Measurements from ENCODE around the gene WIPF2.

WIPF2 gene

DNA sequence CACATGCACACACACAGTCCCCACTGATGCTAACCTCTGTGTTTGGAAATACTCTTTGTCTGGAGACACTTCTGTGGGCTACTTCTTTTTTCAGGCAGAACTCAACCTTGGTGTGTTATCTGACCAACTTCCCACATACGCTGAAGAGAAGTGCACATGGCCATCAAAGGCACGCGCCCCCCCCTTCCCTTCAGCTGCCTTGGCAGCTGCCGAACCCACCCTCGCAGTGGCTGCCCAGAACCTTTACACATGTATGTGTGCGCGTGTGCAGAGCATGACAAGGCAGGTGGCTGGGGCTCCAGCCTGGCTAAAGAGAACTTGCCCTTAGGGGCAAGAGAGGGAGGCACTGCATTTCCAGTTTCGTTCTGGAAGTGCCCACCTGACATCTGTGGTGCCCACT is 37.9 kb upstream of the WIPF2 start:
- TF ChIP-seq, protein P1, sequence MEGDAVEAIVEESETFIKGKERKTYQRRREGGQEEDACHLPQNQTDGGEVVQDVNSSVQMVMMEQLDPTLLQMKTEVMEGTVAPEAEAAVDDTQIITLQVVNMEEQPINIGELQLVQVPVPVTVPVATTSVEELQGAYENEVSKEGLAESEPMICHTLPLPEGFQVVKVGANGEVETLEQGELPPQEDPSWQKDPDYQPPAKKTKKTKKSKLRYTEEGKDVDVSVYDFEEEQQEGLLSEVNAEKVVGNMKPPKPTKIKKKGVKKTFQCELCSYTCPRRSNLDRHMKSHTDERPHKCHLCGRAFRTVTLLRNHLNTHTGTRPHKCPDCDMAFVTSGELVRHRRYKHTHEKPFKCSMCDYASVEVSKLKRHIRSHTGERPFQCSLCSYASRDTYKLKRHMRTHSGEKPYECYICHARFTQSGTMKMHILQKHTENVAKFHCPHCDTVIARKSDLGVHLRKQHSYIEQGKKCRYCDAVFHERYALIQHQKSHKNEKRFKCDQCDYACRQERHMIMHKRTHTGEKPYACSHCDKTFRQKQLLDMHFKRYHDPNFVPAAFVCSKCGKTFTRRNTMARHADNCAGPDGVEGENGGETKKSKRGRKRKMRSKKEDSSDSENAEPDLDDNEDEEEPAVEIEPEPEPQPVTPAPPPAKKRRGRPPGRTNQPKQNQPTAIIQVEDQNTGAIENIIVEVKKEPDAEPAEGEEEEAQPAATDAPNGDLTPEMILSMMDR (conservative IDR thresholded peaks at IDR 0.05) = no peak
- no peak overlapping the region for H3K27ac ChIP-seq

DNA sequence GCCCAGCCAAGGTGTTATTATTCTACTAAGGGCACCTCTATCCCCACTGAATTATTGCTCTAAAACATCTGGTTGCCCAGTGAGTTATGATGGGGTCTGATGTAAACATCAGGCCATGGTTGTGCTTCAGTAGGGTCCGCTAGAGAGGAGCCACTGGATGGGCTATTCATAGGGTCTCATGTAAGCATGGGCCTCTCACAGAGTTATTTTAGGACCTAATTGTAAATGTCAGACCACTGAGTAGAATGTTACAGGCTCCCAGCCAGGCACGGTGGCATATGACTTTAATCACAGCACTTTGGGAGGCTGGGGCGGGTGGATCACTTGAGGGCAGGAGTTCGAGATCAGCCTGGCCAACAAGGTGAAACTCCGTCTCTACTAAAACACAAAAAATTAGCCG is 36.5 kb upstream of the WIPF2 start:
- TF ChIP-seq, protein P1 (conservative IDR thresholded peaks at IDR 0.05) = no peak
- H3K27ac ChIP-seq = no peak overlapping the region

DNA sequence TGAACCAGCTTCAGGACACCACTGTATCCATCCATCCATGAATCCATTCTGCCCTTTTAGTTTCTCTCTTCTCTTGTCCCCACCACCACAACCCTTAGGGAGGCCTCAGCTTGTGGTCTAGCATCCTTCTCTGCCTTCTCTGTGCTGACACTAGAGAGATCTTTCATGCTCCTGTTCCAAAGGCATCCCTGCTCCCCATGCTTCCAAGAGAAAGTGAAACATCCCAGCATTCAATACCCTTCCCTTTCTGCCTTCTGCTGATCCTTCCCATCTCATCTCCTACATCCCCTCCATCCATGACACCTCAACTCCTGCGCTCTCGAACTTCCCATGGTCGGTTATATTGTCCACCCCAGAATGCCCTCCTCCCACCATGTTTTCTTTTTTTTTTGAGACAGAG is 31.9 kb upstream of the WIPF2 start:
- no peak overlapping the region for H3K27ac ChIP-seq
- TF ChIP-seq, protein P1 (conservative IDR thresholded peaks at IDR 0.05) = no peak

DNA sequence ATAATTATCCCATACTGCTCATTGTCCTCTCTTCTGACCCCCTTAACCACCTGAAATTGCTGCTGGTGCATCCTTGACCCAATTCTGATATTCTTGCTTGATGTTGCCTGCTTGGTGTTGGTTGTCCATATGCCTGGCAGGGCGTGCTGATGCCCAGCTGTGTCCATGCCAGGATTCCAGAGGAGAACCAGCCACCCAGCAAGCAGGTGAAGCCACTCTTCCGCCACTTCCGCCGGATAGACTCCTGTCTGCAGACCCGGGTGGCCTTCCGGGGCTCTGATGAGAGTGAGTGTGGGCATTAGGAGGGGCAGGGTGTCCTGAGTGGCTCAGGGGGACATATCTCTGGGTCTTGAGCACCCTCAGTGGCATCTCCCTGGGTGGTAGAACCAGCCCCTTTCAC is 30.4 kb upstream of the WIPF2 start:
- H3K27ac ChIP-seq = no peak overlapping the region
- TF ChIP-seq, protein P1 (conservative IDR thresholded peaks at IDR 0.05) = no peak

DNA sequence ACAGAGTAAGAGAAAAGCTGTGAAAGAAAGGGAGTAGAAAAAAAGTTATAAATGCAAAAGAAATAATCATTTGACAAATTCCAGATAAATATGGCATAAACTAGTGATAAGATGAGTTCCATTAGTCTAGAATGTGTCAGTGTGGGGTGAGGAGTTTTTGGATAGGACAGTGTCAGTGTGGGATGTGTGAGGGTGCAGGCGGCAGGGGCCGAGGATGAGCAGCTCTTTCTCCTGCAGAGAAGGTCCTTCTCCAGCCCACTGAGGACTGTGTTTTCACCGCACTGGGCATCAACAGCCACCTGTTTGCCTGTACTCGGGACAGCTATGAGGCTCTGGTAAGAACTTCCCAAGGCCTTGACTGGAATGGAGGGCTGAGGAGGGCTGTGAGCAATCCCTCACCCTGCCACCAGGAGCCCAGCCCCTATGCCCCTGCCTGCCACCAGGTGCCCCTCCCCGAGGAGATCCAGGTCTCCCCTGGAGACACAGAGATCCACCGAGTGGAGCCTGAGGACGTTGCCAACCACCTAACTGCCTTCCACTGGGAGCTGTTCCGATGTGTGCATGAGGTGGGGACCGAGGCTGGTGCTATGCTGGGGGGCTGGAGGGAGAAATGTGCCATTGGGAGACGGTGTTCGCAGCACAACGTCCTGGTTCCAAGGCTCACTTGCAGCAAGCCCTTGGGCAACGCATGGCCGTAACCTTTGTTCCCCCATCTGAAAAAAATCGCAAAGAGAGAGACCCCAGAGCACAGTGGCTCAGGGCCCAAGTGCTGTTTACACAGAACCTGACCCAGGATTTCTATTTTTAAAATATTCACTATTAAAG is 28.7 kb upstream of the WIPF2 start:
- H3K27ac ChIP-seq = peak overlapping the region; percentile 62
- TF ChIP-seq, protein P1 (conservative IDR thresholded peaks at IDR 0.05) = peak; percentile 67; the same call in 1 of the 2 replicates

DNA sequence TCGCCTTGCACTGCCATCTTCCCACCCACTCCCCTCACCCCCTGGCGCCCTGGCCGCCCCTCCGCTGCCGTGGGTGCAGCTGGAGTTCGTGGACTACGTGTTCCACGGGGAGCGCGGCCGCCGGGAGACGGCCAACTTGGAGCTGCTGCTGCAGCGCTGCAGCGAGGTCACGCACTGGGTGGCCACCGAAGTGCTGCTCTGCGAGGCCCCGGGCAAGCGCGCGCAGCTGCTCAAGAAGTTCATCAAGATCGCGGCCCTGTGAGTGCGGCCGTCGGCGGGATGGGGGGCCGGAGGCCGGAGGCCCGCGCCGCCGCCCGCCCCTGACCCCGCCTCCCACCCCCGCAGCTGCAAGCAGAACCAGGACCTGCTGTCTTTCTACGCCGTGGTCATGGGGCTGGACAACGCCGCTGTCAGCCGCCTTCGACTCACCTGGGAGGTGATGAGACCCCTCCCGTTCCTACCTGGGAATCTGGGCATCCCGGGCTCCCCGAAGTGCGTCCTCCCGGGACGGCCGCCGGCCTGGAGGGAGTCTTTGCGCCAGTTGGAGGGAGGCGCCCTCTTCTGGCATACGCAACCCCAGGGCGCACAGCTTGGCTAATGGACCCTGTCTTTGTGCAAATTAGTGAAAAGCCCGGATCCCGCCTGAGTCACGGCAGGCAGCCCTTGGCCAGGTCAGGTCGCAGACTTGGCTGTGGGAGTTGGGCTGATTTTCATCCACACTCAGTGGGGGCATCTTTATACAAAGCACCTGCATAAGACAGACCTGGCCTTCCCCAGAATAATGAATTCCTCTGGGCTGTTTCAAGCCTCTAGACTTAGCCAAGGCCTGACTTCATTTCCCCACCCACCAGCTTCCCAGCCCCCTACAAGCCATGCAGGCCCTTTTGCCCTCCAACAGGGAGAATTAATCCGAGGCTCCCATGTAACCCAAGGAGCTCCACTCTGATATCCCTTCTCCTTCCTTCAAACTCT is 27.6 kb upstream of the WIPF2 start:
- H3K27ac ChIP-seq = peak overlapping the region; percentile 62
- TF ChIP-seq, protein P1 (conservative IDR thresholded peaks at IDR 0.05) = peak; percentile 87

DNA sequence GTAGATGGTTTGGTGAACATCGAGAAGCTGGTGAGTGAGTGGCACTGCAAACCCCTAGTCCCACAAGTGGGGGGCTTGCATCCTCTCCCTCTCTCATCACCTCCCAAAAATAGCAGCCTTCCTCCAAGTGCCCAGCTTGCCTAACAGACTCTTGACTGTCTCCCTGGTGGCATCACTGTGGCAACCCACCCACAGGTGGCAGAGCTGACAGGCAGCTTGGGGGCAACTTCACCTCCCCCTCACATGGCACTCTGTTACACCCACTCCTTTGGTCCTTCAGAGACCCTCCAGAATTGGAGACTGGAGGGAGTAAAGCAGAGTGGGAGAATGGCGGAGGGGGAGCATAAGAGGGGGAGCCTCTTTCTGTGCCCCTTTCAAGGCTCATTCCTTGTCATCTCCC is 26.1 kb upstream of the WIPF2 start:
- TF ChIP-seq, protein P1 (conservative IDR thresholded peaks at IDR 0.05) = no peak
- no peak overlapping the region for H3K27ac ChIP-seq

All from VCaP (cell line).